T-helper 22 cell (primary cell): ENCODE results near the gene IL1B.
"Not testable (repeated sequence)": the region's sequence is repeated elsewhere in the genome, so short reads cannot be mapped to it uniquely, and the experiment has no call there.

ENCODE experiments used
- DNase-seq: peaks from one replicate; pipeline ENCODE4 v3.0.0-alpha.2; 2020; ENCODE audit warnings: low read depth

IL1B gene

DNA sequence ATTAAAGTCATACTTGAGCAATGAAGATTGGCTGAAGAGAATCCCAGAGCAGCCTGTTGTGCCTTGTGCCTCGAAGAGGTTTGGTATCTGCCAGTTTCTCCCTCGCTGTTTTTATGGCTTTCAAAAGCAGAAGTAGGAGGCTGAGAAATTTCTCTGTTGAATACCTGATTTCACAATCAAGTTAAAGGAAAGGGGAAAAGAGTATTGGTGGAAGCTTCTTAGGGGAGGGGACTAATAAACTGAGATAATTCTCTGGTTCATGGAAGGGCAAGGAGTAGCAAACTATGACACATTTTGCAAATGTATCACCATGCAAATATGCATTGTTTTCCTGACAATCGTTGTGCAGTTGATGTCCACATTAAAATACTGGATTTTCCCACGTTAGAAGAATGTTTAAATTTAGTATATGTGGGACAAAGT lies at the start of gene IL1B:
TSS of gene IL1B (minus strand) at position 85 of the 423 bp plus-strand sequence. CDS start 550 bp downstream, outside the sequence.
- DNase-seq, result no peak

DNA sequence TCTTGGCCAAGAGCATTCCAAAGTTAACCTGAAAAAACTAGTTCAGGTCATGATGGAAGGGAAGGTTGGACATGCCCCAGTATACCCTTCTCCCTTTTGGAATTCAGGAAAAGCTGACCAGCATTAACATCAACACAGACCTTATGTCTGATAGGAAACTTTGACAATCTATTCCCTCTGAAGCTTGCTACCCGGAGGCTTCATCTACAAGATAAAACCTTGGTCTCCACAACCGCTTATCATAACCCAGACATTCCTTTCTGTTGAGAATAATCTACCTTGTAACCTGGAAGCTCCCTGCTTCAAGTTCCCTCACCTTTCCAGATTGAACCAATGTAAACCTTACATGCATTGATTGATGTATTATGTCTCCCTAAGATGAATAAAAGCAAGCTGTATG lies 49.7 kb upstream of the IL1B start:
- DNase-seq, result no peak

DNA sequence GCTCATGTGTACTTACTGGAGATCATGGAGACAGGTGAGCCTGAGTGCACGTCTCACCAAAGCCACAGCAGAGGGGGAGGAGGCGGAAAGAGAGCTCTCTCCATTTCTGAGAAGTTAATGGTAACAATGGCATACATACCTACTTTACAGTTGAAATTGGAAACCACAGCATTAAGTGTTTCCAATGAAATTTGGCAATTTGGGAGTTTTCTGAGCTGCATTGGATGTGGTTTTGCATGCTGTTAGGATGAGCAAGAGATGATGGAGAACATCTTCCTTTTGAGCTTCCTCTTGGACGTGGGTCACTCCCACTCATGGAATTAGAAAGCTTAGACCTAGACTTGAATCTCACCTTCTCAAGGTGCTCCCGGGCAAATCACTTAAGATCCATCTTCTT lies 48.9 kb upstream of the IL1B start:
- no peak for DNase-seq

DNA sequence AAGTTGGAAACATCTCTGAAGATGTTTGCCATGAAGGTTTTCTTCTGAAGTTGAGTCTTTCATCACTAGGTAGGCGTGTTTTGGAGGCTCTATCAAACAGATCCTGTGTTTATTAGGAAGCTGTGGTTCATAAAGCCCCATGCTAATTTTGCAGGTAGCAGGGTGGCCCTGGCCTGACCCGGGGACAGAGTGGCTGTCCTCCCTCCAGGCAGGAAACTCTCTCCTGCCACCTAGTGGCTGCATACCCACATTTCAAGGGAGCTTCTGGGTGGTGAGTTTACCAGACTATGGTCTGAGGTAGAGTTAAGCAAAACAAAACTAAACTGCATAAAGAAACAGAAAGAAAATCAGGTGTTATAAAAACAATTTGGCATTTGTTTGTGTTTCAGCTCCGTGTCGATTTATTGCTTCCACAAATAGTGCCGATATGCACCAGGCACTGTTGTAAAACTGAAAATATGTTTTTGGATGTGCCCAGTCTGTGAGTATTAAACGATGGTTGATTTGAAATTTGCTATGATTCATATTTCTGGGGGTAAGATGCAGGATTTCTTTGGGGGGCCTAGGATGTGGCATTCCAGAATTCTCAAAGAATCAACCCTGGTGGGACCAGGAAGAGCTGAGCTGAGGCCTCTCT lies 48.4 kb upstream of the IL1B start:
- peak; percentile 9 for DNase-seq

DNA sequence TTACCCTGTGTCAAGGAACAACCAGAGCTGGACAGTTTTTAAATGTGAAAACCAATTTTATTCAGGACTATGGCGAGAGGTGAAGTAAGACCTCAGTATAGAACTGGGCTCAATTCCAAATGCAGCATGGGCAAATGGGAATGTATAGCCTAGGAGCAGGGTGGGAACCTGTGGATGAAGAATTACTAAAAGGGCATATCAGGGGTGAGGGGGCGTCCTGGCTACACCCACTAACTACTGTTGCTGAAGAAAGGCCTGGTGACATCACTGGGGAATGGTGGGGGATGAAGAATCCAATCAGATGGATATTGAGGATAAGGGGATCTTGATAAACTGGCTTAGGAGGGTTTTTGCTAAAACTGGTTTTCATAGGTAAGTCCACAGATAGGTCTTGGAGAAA lies 47.1 kb upstream of the IL1B start:
- no peak for DNase-seq

DNA sequence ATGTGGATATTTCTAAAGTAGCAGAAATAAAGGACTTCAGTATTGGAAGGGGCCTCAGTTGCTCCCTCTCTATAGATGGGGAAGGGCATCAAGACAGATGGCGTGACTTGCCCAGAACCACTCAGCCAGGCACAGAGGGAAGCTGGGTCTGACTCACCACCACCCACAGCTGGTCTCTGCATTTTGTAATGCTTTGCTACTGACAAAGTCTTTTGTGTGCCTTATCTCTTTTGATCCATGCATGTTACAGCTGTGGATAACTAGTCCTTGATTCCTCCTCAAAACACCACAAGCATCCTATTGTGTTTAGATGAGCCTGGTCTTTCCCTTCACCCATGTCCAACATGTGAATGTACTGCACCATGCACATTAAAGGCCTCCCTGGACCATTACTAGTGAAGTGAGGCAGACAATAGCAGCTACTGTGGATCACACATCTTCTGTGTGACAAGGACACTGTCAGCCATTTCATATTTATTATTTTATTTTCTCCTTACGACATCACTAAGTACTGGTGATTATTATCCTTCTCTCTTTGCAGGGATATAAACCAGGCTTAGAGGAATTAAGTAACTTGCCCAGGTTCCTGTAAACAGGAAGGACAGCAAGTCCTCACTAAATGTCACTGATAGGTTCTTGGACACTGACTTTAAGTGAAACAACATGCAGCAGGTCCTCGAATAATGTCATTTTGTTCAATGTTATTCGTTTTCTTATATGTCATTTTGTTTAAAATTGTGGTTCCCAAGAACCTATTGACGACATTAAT lies 44.8 kb upstream of the IL1B start:
- no peak for DNase-seq

DNA sequence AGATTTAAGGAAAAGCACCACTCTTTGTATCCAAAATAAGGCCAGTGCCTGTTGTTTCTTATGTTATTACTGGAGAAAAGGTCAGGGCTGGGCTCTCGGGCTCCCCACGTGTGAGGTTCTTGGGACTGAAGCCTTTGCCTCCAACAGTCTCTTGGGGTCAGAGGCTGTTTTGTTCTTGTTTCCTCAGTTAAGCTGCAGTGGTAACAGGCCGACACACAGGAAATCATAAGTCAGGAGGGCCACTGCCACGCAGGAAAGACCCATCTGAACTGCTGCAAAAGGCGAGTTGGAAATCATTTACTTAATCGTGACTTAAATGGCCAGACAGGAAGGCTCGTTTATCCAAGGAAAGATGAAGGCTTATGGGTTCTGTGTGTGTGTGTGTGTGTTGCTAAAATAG lies 44.1 kb upstream of the IL1B start:
- no peak for DNase-seq

DNA sequence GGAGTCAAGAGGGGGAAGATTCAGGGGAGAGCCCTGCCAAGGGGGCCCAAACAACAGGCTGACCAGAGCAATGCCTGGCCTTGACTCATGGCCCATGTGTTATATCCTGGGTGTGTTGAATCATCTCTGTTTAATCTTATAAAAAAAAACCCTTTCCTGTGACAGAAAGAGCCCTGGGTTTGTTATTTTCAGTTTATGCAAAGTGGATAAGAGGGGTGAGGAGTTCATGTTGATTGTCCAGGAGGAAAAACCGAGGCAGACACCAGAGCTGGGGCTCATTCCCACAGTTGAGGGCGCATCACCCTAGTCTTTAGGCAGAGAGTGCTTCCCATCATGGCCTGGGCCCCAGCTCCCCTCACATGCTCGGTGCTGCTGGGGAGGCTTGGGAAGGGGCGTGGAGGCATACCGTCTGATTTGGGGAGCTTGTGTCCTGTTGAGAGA lies 43.5 kb upstream of the IL1B start:
- no peak for DNase-seq

DNA sequence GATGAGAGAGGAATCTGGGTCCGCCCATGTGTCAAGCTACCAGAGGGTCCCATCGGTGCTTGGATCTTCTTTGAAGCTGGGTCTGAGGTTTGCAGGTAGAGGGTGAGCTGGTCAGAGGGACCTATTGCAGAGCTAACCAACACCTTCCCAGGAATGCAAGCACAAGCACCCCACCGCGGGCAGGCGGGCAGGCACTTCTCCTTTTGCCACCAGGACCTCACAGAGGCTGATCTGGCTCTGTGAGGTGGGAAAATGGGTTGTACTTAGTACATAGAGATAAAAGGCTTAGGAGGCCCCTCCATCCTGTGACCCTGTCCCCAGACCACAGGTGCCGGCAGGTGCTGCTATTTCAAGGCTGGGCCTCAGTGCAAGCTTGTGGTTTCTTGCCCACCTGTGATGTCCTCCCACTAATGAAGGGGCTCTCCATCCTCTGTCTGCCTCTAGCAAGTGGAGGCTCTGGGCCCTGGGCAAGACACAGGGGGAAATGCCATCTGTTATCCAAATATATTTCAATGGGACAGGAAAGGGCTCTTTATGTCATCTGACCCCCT lies 43.0 kb upstream of the IL1B start:
- no peak for DNase-seq

DNA sequence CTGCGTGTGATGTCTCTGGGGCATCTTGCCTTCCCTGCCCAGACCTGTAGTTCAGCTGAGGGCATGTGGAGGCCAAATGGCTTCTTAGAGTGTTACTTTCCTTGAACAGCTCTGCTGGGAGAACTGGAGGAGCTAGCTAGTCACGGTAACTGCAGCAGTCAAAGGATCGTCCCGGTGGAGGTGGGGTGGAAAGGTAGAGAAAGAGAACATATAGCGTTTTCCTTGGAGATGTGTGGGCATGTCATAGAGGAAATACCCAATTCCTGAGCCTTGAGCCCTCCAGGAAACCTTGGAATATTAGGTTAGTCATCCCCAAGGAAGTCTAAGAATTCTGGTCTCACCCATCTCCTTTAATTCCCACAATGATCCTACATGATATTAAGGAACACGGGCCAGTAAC lies 40.8 kb upstream of the IL1B start:
- no peak for DNase-seq

DNA sequence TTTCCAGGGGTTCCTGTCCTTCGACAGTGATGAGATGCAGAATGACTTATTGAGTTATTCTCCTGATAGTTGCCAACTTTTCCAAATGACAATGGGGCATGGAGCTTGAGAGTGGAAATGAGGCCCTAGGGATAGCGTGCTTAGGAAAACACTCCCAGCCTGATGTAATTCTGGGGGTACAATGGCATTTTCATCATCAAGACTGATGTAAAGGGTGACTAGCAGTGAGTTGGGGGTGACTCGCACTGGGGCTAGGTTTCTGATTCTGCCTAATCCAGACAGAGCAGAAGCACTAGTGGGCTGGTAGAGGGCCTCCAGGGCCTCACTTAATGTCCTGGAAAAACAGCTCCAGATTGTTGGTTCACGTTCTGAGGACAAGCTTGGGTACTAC lies 40.4 kb upstream of the IL1B start:
- no peak for DNase-seq

DNA sequence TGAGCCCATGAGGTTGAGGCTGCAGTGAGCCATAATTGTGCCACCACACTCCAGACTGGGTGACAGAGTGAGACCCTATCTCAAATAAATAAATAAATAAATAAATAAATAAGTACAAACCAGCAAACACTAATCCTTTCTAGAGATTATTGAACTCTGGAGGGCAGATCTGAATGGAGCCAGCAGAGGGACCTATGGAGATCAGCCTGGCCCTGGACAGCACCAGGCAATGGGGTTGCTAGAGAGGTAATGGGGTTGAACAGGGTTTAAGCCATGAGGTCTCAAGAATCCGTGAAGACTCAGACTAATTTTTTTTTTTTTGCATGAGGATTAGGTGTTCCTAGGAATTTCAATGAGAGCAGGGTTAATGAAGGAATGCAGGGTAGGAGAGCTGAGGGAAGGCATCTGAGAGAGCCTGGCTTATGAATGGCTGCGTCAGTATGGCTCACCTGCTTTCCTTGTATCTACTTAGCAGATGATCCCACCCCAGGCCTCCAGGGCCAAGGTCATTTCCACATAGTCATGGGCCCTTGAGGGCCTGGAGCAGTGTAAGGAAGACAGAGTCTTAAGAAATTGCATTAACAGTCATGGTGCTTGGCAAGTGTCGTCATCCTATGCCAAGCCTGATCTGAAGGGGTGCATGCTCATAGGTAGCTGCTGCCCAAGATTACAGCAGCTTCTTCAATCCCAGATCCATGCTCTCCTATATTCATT lies 39.8 kb upstream of the IL1B start:
- no peak for DNase-seq

DNA sequence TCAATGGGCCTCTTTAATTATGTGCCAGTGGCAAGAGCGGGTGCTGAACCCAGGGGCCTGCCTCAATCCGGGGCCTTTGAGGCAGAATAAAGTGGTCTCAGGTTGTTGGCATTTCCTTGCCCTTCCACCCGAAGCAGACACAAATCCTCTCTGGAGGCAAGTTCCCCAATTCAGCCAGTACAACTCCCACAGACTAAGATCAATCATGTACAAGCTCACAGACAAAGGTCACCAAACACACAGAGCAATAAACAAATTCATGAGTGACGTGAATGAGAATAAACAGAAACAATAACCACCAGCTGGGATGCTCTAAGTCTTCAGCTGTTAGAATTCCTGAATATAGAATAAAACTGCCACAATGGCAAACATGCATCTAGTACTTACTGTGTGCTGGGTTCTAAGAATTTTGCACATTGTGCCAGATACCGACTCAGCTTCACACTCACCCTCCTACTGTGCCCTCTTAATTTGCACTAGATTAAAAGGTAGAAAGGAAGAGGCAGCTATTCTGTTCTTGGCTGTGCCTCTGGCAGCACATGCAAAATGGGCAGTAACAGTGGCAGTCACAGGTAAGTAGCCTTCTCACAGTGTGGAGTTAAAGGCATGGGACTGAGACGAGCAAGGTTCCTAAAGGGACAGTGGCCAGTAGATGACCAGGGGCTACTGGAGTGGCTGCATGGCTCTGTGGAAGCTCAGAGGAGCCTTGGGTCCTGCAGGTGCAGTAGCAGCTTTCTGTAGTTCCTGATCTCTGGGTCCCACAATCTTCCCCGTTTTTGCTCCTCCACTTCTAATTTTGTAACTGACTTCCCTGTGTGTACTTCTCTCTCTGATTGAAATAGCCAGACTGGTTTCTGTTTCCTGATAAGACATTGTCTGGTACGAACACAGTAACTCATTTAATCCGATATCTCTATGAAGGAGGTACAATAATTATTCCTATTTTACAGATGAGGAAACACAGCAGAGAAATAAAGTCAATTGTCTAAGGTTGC lies 34.6 kb upstream of the IL1B start:
- DNase-seq, result no peak

DNA sequence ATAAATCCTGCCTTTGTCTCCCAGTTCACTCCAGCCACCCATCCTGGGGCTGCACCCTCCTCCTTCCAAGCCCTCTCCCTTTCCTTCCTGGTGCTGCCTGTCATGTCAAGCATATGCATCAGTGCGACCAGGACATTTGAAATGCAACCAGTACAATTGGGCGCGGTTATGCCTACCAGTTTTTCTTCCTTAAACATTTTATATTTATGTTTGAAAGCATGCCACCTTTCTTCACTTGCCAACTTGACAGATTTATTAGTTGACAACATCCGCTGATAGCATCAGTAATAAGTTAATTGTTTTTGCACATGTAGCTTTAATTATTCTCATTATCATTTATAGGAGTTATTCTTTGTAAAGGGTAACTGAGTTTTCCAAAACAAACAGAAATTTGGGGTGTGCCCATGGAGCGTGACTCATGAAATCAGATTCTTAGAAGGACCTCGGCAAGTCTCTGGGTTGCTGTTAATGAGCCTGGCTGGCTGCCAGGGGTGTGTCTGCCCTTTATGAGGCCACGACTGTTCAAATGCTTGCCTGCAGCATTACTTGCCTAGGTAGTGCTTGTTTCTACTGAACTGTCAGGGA lies 32.8 kb upstream of the IL1B start:
- DNase-seq, result no peak

DNA sequence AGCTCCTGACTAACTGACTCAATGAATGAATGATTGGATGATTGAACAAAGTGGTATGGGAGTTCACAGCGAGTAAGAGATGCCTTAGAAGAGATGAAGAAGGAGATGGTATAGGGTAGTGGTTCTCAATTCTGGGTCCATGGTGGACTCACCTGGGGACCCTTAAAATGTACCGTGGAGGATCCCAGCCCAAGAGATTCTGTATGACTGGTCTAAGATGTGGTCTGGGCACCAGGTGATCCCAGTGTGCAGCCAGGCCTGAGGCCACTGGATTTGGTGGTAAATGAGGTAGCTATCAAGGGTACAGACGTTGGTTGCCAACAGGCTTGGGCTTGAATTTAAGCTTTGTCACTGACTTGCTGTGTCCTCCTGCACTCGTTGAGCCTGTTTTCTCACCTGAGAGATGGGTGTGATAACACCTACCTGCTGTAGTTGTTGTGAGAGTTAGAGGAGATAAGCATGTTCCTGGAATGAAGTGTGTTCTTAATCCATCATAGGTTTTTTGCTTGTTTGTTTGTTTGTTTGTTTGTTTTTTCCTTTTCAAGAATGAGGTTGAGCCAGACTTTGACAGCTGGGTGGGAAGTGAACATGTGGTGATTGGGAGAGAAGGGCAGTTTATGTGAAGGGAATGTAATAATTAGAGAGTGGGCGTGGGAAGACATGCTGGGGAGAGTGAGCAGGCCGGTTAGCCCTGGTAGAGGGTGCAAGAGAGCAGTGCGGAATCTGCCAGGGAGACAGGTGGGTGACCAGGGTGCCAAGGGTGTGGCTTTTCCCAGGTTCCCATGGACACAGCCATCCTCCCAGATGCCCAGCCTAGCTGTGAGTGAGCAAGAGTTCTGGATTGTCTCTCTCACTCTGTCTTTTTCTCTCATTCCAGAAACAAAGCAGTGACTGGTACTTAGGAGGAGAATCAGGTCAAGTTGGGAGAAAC lies 31.4 kb upstream of the IL1B start:
- no peak for DNase-seq

DNA sequence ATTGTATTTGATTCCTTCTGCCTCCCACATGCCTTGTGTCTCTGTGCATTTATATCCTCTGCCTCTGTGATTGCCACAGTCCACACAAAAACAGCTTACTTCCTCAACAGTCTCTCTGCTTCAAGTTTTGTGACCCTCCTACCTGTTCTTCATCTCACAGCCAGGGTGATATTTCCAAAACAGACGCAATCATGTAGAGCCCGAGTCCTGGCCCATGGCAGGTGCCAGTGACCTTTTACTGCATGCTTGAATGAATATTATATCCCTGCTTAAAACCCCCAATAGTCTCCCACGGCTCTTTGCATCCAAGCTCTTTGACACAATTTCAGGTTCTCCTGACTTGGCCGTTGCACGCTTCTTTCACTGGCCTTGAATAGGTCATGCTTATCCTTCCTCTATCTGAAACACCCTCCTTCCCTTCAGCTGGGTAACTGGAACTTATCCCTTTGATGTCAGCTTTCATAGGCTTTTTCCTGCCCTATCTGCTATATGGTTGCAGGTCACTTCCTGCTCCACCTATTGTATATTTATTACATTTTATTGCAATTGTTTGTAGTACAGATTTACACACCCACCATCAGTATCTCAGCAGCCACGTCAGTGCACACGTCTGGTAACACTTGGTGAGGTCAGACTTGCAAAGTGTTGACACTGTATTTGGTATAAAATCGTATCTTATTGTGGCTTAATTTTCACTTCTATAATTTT lies 29.7 kb upstream of the IL1B start:
- DNase-seq, result no peak

DNA sequence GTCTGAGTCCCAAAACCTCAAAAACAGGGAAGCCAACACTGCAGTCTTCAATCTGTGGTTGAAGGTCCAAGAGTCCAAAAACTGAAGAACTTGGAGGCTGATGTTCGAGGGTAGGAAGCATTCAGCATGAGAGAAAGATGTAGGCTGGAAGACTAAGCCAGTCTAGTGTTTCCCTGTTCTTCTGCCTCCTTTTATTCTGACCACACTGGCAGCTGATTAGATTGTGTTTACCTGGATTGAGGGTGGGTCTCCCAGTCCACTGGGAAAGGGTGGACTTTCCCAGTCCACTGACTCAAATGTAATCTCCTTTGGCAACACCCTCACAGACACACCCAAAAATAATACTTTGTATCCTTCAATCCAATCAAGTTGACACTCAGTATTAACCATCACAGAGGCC lies 27.5 kb upstream of the IL1B start:
- DNase-seq, result no peak

DNA sequence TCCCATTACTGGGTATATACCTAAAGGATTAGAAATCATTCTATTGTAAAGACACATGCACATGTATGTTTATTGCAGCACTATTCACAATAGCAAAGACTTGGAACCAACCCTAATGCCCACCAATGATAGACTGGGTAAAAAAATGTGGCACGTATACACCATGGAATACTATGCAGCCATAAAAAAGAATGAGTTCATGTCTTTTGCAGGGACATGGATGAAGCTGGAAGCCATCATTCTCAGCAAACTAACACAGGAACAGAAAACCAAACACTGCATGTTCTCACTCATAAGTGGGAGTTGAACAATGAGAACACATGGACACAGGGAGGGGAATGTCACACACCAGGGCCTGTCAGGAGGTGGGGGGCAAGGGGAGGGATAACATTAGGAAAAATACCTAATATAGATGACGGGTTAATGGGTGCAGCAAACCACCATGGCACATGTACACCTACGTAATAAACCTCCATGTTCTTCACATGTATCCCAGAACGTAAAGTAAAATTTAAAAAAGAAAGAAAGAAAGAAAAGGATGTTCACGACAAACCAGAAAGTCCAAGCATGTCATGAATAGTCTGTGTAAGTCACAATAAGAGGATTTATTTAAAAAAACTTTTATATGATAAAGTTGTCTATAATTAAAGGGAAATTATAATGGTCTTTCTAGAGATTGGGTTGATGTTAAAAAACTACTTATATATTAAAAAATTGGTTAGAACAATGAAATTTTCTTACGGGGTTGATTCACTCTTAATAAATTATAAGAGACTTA lies 23.0 kb upstream of the IL1B start:
- not testable (repeated sequence) for DNase-seq

DNA sequence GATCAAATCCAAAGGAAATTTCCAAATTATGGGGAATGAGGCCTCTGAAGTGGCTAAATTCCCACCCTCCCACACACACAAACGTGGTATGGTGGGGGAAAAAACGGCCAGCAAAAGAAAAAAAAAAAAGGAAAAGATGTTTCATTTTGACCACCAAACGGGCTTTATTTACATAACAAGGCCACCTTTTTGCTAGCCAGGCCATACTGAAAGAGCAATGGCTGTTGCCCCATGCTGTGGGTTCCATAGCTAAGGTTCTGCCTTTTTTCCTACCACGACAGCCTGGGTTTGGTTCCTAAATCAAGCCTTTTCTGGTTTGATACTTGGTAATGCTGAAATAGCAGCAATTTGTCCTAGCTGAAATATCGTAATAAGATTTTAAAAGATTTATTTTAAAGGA lies 14.0 kb upstream of the IL1B start:
- no peak for DNase-seq
